Activated B cell treated with CpG ODN at 0.5 μM for 24 hours (primary cell): ENCODE data around the gene JPH3. TPM values are rescaled to one million over a fixed set of nuclear protein-coding genes. Genes with fewer than 3 reads are reported as not detected.

ENCODE experiments used
- ATAC-seq: fragments of 200-7000 bp; cut with Tn5 transposase; one replicate; pipeline ENCODE4 v1.10.0; 2021; ENCODE audit warnings: low read depth, mild to moderate bottlenecking, moderate library complexity
- CTCF ChIA-PET: fragments of 350-600 bp; sonication (Branson Sonifier 250); formaldehyde crosslinking; loops from one replicate; lab custom pipeline; 2021; ENCODE audit warnings: antibody characterized with exemption; lab: Charles Lee
- POLR2A ChIA-PET: fragments of 350-600 bp; sonication (Branson Sonifier 250); formaldehyde crosslinking; loops from one replicate; lab custom pipeline; 2021; ENCODE audit warnings: antibody characterized with exemption; lab: Charles Lee
- DNase-seq: peaks from one replicate; pipeline ENCODE4 v3.0.0; 2022
- H3K27ac Mint-ChIP-seq: one replicate; pipeline ENCODE4 v1.8.0; 2020; ENCODE audit warnings: mixed read lengths
- H3K27me3 Mint-ChIP-seq: one replicate; pipeline ENCODE4 v1.8.0; 2021; ENCODE audit warnings: mixed read lengths
- H3K36me3 Mint-ChIP-seq: one replicate; pipeline ENCODE4 v1.8.0; 2021; ENCODE audit warnings: low read depth, mixed read lengths
- H3K4me1 Mint-ChIP-seq: one replicate; pipeline ENCODE4 v1.8.0; 2021; ENCODE audit warnings: mixed read lengths
- H3K4me3 Mint-ChIP-seq: one replicate; pipeline ENCODE4 v1.8.0; 2020; ENCODE audit warnings: mild to moderate bottlenecking, mixed read lengths
- H3K9me3 Mint-ChIP-seq: one replicate; pipeline ENCODE4 v1.8.0; 2020; ENCODE audit warnings: mixed read lengths
- CTCF ChIP-seq: fragments of 200-600 bp; IDR thresholded peaks from one replicate; pipeline ENCODE4 v1.8.0; 2022; ENCODE audit warnings: antibody characterized with exemption, mild to moderate bottlenecking
- intact Hi-C: fragments of 100-400 bp; cut with micrococcal nuclease; formaldehyde crosslinking; loops from one replicate; pipeline ENCODE4 v1.15.1; 2024
- total RNA-seq: library from RNA; stranded (reverse); gene quantifications from 2 replicates; pipeline ENCODE4 v1.2.3, GENCODE V29; 2022

JPH3 gene
- total RNA-seq, 1 donor from 2014 or later, result not detected

GRCh38 chr16:87601401-87601981 lies 817 bp upstream of the JPH3 start:
- no peak for ATAC-seq
- TF ChIP-seq CTCF, result no peak
- Mint-ChIP-seq H3K27ac (no peak overlapping the region), H3K36me3 (no peaks in the 10 kb centered on the region), H3K27me3 (peaks cover 52% of the 10 kb centered on the region), H3K4me1 (peaks cover 9% of the 10 kb centered on the region), H3K9me3 (peaks cover 4% of the 10 kb centered on the region), H3K4me3 (no peak overlapping the region)
- ChIA-PET CTCF (no interaction called here), POLR2A (no interaction called here)
- no peak for DNase-seq
- intact Hi-C loops, result no loop called here

DNA sequence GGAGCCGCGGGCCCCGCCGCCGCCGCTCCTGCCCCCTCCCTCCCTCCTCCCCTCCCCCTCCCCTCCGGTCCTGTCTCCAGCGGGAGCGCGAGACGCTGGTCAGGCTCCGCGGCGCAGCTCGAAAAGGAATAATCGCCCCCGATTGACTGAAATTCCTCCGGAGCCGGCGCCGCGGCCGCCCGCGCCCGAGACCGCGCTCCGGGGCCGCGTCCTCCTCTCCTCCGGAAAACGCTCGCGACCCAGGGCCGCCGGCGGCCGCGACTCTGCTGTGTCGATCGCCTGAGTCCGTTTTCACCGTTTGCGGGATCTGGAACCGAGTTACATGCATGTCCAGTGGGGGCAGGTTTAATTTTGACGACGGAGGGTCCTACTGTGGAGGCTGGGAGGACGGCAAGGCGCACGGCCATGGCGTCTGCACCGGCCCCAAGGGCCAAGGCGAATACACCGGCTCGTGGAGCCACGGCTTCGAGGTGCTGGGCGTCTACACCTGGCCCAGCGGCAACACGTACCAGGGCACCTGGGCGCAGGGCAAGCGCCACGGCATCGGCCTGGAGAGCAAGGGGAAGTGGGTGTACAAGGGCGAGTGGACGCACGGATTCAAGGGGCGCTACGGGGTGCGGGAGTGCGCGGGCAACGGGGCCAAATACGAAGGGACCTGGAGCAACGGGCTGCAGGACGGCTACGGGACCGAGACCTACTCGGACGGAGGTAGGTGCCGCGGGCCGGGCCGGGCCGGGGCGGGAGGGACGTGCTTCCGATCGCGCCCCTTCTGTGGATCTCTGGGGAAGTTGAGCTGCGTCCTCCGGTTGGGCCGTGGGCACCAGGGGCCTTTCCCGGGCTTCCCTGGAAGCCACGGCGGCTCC lies 744 bp downstream of the JPH3 start:
- Mint-ChIP-seq H3K4me3 (peak overlapping the region; percentile 55), H3K27ac (no peak overlapping the region), H3K27me3 (peaks cover 65% of the 10 kb centered on the region), H3K4me1 (peaks cover 9% of the 10 kb centered on the region), H3K9me3 (peaks cover 4% of the 10 kb centered on the region), H3K36me3 (no peaks in the 10 kb centered on the region)
- TF ChIP-seq CTCF, result no peak
- no peak for DNase-seq
- ChIA-PET CTCF (no interaction called here), POLR2A (no interaction called here)
- ATAC-seq, result no peak
- intact Hi-C loops, result no loop called here

- Mint-ChIP-seq H3K4me1 (peaks cover 9% of the 10 kb centered on the region), H3K27ac (no peak overlapping the region), H3K9me3 (peaks cover 4% of the 10 kb centered on the region), H3K36me3 (no peaks in the 10 kb centered on the region), H3K4me3 (no peak overlapping the region), H3K27me3 (peaks cover 70% of the 10 kb centered on the region)
- intact Hi-C loops, result no loop called here
- ATAC-seq (no peak), DNase-seq (no peak)
- CTCF ChIA-PET, result interaction anchor here (1.0 kb wide), 1 partner anchor 246 kb away, joined by 3 read pairs; no protein-coding TSS in a partner anchor
- POLR2A ChIA-PET, result no interaction called here
- no peak for TF ChIP-seq CTCF
Measured at GRCh38 chr16:87603684-87604633, 1.7 kb downstream of the JPH3 start.

- DNase-seq, result no peak
- Mint-ChIP-seq H3K36me3 (no peaks in the 10 kb centered on the region), H3K27me3 (peaks cover 63% of the 10 kb centered on the region), H3K4me1 (peaks cover 9% of the 10 kb centered on the region), H3K4me3 (no peak overlapping the region), H3K9me3 (no peaks in the 10 kb centered on the region), H3K27ac (no peak overlapping the region)
- TF ChIP-seq CTCF, result no peak
- POLR2A ChIA-PET, result no interaction called here
- ATAC-seq, result no peak
- intact Hi-C loops, result no loop called here
- CTCF ChIA-PET, result interaction anchor here (1.0 kb wide), 1 partner anchor 246 kb away, joined by 3 read pairs; no protein-coding TSS in a partner anchor
Measured at GRCh38 chr16:87604634-87605111, 2.4 kb downstream of the JPH3 start.
